SW 1271 (cell line): ENCODE data around the gene NAXD.
"Not testable (repeated sequence)": the region's sequence is repeated elsewhere in the genome, so short reads cannot be mapped to it uniquely, and the experiment has no call there.

Experiments used
- DNase-seq, 2 experiments: peaks; one replicate each; lab custom pipeline; 2025; lab: John Stamatoyannopoulos, UW

The NAXD gene

GRCh38 chr13:110664673-110665072 is 49.3 kb downstream of the NAXD start:
- no peak for DNase-seq

GRCh38 chr13:110665491-110666254 is 50.3 kb downstream of the NAXD start:
- no peak for DNase-seq

- no peak for DNase-seq
Measured at GRCh38 chr13:110666255-110666533, 50.8 kb downstream of the NAXD start.

- DNase-seq: no peak
Measured at GRCh38 chr13:110669036-110669435, 53.7 kb downstream of the NAXD start.

- DNase-seq: not testable (repeated sequence)
Measured at GRCh38 chr13:110669814-110670213, 54.5 kb downstream of the NAXD start.

- no peak for DNase-seq
Measured at GRCh38 chr13:110676595-110677587, 61.5 kb downstream of the NAXD start.

- no peak for DNase-seq
Measured at GRCh38 chr13:110677731-110678545, 62.6 kb downstream of the NAXD start.

- no peak for DNase-seq
Measured at GRCh38 chr13:110680852-110681251, 65.5 kb downstream of the NAXD start.

GRCh38 chr13:110681868-110682550 is 66.7 kb downstream of the NAXD start:
- DNase-seq: no peak

GRCh38 chr13:110682746-110683145 is 67.4 kb downstream of the NAXD start:
- DNase-seq: no peak

GRCh38 chr13:110683203-110683883 is 68.0 kb downstream of the NAXD start:
- DNase-seq: no peak

- no peak for DNase-seq
Measured at GRCh38 chr13:110683921-110684320, 68.6 kb downstream of the NAXD start.

GRCh38 chr13:110684388-110685056 is 69.2 kb downstream of the NAXD start:
- no peak for DNase-seq

GRCh38 chr13:110685305-110686020 is 70.1 kb downstream of the NAXD start:
- DNase-seq: no peak

GRCh38 chr13:110687736-110688135 is 72.4 kb downstream of the NAXD start:
- DNase-seq: no peak

- DNase-seq: no peak
Measured at GRCh38 chr13:110689041-110689440, 73.7 kb downstream of the NAXD start.
